Parathyroid adenoma (tissue), 2 donors: ENCODE measurements around the gene OR2AJ1.

ENCODE experiments used
- H2AFZ ChIP-seq: fragments of 300-600 bp; sonication (generic); one replicate; pipeline ENCODE4 v1.7.0; 2017; ENCODE audit warnings: antibody characterized with exemption, mild to moderate bottlenecking
- H3K27ac ChIP-seq: fragments of 300-600 bp; sonication (generic); one replicate; pipeline ENCODE4 v1.7.0; 2017
- H3K27me3 ChIP-seq: fragments of 300-600 bp; sonication (generic); one replicate; pipeline ENCODE4 v1.7.0; 2017; ENCODE audit warnings: low read length; ENCODE audit not compliant: control insufficient read depth, insufficient read depth
- H3K36me3 ChIP-seq: fragments of 300-600 bp; sonication (generic); one replicate; pipeline ENCODE4 v1.7.0; 2017; ENCODE audit warnings: low read length; ENCODE audit not compliant: control insufficient read depth, insufficient read depth
- H3K4me1 ChIP-seq: fragments of 300-600 bp; sonication (generic); one replicate; pipeline ENCODE4 v1.7.0; 2017; ENCODE audit warnings: control low read depth
- H3K4me2 ChIP-seq: fragments of 300-600 bp; sonication (generic); one replicate; pipeline ENCODE4 v1.7.0; 2017; ENCODE audit warnings: low read length
- H3K4me3 ChIP-seq: fragments of 300-600 bp; sonication (generic); one replicate; pipeline ENCODE4 v1.7.0; 2017; ENCODE audit warnings: low read depth, low read length
- H3K79me2 ChIP-seq: fragments of 300-600 bp; sonication (generic); one replicate; pipeline ENCODE4 v1.7.0; 2017; ENCODE audit warnings: control low read depth
- H3K9ac ChIP-seq: fragments of 300-600 bp; sonication (generic); one replicate; pipeline ENCODE4 v1.7.0; 2017; ENCODE audit warnings: mild to moderate bottlenecking
- H3K9me3 ChIP-seq: fragments of 300-600 bp; sonication (generic); one replicate; pipeline ENCODE4 v1.7.0; 2017; ENCODE audit warnings: low read length; ENCODE audit not compliant: control insufficient read depth
- CTCF ChIP-seq: fragments of 300-600 bp; sonication (generic); IDR thresholded peaks from one replicate; pipeline ENCODE4 v1.7.0; 2017; ENCODE audit warnings: antibody characterized with exemption, mild to moderate bottlenecking
- donor health status: primary hyperparathyroidism.

The OR2AJ1 gene

GRCh38 chr1:247924868-247925267, at the start of gene OR2AJ1:
OR2AJ1 (plus strand) TSS chr1:247924889; CDS start chr1:247933769, 8,880 bp downstream.
- H3K4me2 ChIP-seq: no peak within 1 kb of the TSS
- no peak within 1 kb of the TSS for H2AFZ ChIP-seq
- H3K79me2 ChIP-seq: no peaks in the 10 kb centered on the region
- H3K9me3 ChIP-seq: no peaks in the 10 kb centered on the region
- no peaks in the 10 kb centered on the region for H3K4me1 ChIP-seq
- no peak for TF ChIP-seq CTCF
- H3K36me3 ChIP-seq: no peaks in the 10 kb centered on the region
- H3K27me3 ChIP-seq: no peaks in the 10 kb centered on the region
- no peak within 1 kb of the TSS for H3K4me3 ChIP-seq
- no peak within 1 kb of the TSS for H3K9ac ChIP-seq
- no peak within 1 kb of the TSS for H3K27ac ChIP-seq

GRCh38 chr1:247883346-247883745, 41.3 kb upstream of the OR2AJ1 start:
- no peaks in the 10 kb centered on the region for H3K27me3 ChIP-seq
- H3K36me3 ChIP-seq: no peaks in the 10 kb centered on the region
- no peak for TF ChIP-seq CTCF
- no peaks in the 10 kb centered on the region for H3K79me2 ChIP-seq
- H3K4me2 ChIP-seq: no peak overlapping the region
- no peak overlapping the region for H3K27ac ChIP-seq
- no peak overlapping the region for H3K4me3 ChIP-seq
- H2AFZ ChIP-seq: no peak overlapping the region
- no peak overlapping the region for H3K9ac ChIP-seq
- H3K9me3 ChIP-seq: no peaks in the 10 kb centered on the region
- no peaks in the 10 kb centered on the region for H3K4me1 ChIP-seq

GRCh38 chr1:247884797-247885413, 39.8 kb upstream of the OR2AJ1 start:
- no peaks in the 10 kb centered on the region for H3K79me2 ChIP-seq
- no peak overlapping the region for H2AFZ ChIP-seq
- H3K9me3 ChIP-seq: no peaks in the 10 kb centered on the region
- no peak overlapping the region for H3K9ac ChIP-seq
- no peak overlapping the region for H3K4me3 ChIP-seq
- no peak overlapping the region for H3K27ac ChIP-seq
- H3K4me2 ChIP-seq: no peak overlapping the region
- H3K36me3 ChIP-seq: no peaks in the 10 kb centered on the region
- H3K27me3 ChIP-seq: no peaks in the 10 kb centered on the region
- TF ChIP-seq CTCF: no peak
- H3K4me1 ChIP-seq: no peaks in the 10 kb centered on the region

- Histone ChIP-seq H3K4me3 (no peak within 1 kb of the TSS), H3K4me2 (no peak within 1 kb of the TSS), H3K79me2 (no peaks in the 10 kb centered on the region), H3K9ac (no peak within 1 kb of the TSS), H2AFZ (no peak within 1 kb of the TSS), H3K27me3 (no peaks in the 10 kb centered on the region), H3K9me3 (no peaks in the 10 kb centered on the region), H3K4me1 (no peaks in the 10 kb centered on the region), H3K27ac (no peak within 1 kb of the TSS), H3K36me3 (no peaks in the 10 kb centered on the region)
- no peak for TF ChIP-seq CTCF
Observed at GRCh38 chr1:247895163-247895637, 29.5 kb upstream of the OR2AJ1 start, which contains the start of gene OR2W3. OR2W3 (plus strand) TSS chr1:247895587; CDS start chr1:247895587, 0 bp downstream.

- no peak overlapping the region for H2AFZ ChIP-seq
- H3K4me1 ChIP-seq: no peaks in the 10 kb centered on the region
- H3K27me3 ChIP-seq: no peaks in the 10 kb centered on the region
- TF ChIP-seq CTCF: no peak
- H3K27ac ChIP-seq: no peak overlapping the region
- H3K4me3 ChIP-seq: no peak overlapping the region
- H3K9me3 ChIP-seq: no peaks in the 10 kb centered on the region
- no peak overlapping the region for H3K4me2 ChIP-seq
- H3K36me3 ChIP-seq: no peaks in the 10 kb centered on the region
- H3K9ac ChIP-seq: no peak overlapping the region
- H3K79me2 ChIP-seq: no peaks in the 10 kb centered on the region
Observed at GRCh38 chr1:247895976-247896375, 28.7 kb upstream of the OR2AJ1 start.
